ENCODE results near the gene COL5A1.

The COL5A1 gene

GRCh38 chr9:134778156-134778555, 136.6 kb downstream of the COL5A1 start:
- Histone ChIP-seq H2AFZ (ENCODE audit: low read length) (no peak overlapping the region), H3K9ac (ENCODE audit: low read length) (no peak overlapping the region), H3K4me1 (ENCODE audit: insufficient read depth, low read length, severe bottlenecking) (no peaks in the 10 kb centered on the region), H3K27me3 (ENCODE audit: insufficient read depth, low read length) (no peaks in the 10 kb centered on the region; the same call in 1 of the 2 replicates), H3K4me2 (ENCODE audit: low read length) (no peak overlapping the region), H3K9me3 (ENCODE audit: low read length) (no peaks in the 10 kb centered on the region), H3K79me2 (ENCODE audit: insufficient read depth, low read length) (no peaks in the 10 kb centered on the region), H3K36me3 (ENCODE audit: insufficient read depth, low read length) (no peaks in the 10 kb centered on the region), H3K27ac (ENCODE audit: low read depth, low read length, poor library complexity, severe bottlenecking) (no peak overlapping the region), H3K9me2 (ENCODE audit: low read depth, low read length) (no peaks in the 10 kb centered on the region), H4K20me1 (ENCODE audit: insufficient read depth, low read length) (no peaks in the 10 kb centered on the region), H3K4me3 (ENCODE audit: low read depth, low read length, poor library complexity, severe bottlenecking) (no peak overlapping the region), H3F3A (ENCODE audit: insufficient read depth, low read length) (no peaks in the 10 kb centered on the region)
- no peak for TF ChIP-seq EZH2 (IDR thresholded peaks at IDR 0.05; ENCODE audit: borderline replicate concordance, low read length)
- TF ChIP-seq CTCF (IDR thresholded peaks at IDR 0.05; ENCODE audit: low read length), result no peak

GRCh38 chr9:134778841-134779411, 137.3 kb downstream of the COL5A1 start:
- H2AFZ ChIP-seq (ENCODE audit: low read length), result no peak overlapping the region
- no peaks in the 10 kb centered on the region for H3K4me1 ChIP-seq (ENCODE audit: insufficient read depth, low read length, severe bottlenecking)
- TF ChIP-seq CTCF (IDR thresholded peaks at IDR 0.05; ENCODE audit: low read length) (peak; percentile 52), EZH2 (IDR thresholded peaks at IDR 0.05; ENCODE audit: borderline replicate concordance, low read length) (no peak)
- H3K79me2 ChIP-seq (ENCODE audit: insufficient read depth, low read length), result no peaks in the 10 kb centered on the region
- no peaks in the 10 kb centered on the region for H3K36me3 ChIP-seq (ENCODE audit: insufficient read depth, low read length)
- H3K9me3 ChIP-seq (ENCODE audit: low read length), result no peaks in the 10 kb centered on the region
- H4K20me1 ChIP-seq (ENCODE audit: insufficient read depth, low read length), result no peaks in the 10 kb centered on the region
- no peaks in the 10 kb centered on the region for H3K9me2 ChIP-seq (ENCODE audit: low read depth, low read length)
- H3K9ac ChIP-seq (ENCODE audit: low read length), result no peak overlapping the region
- H3K27me3 ChIP-seq (ENCODE audit: insufficient read depth, low read length), result no peaks in the 10 kb centered on the region; the same call in 1 of the 2 replicates
- H3K27ac ChIP-seq (ENCODE audit: low read depth, low read length, poor library complexity, severe bottlenecking), result no peak overlapping the region
- H3K4me2 ChIP-seq (ENCODE audit: low read length), result no peak overlapping the region
- no peak overlapping the region for H3K4me3 ChIP-seq (ENCODE audit: low read depth, low read length, poor library complexity, severe bottlenecking)
- H3F3A ChIP-seq (ENCODE audit: insufficient read depth, low read length), result no peaks in the 10 kb centered on the region

GRCh38 chr9:134779640-134780039, 138.0 kb downstream of the COL5A1 start:
- H3K79me2 ChIP-seq (ENCODE audit: insufficient read depth, low read length), result no peaks in the 10 kb centered on the region
- H4K20me1 ChIP-seq (ENCODE audit: insufficient read depth, low read length), result no peaks in the 10 kb centered on the region
- H3K9me2 ChIP-seq (ENCODE audit: low read depth, low read length), result no peaks in the 10 kb centered on the region
- no peaks in the 10 kb centered on the region for H3K36me3 ChIP-seq (ENCODE audit: insufficient read depth, low read length)
- H3K4me2 ChIP-seq (ENCODE audit: low read length), result no peak overlapping the region
- no peaks in the 10 kb centered on the region for H3K9me3 ChIP-seq (ENCODE audit: low read length)
- no peak overlapping the region for H3K27ac ChIP-seq (ENCODE audit: low read depth, low read length, poor library complexity, severe bottlenecking)
- H3F3A ChIP-seq (ENCODE audit: insufficient read depth, low read length), result no peaks in the 10 kb centered on the region
- TF ChIP-seq CTCF (IDR thresholded peaks at IDR 0.05; ENCODE audit: low read length) (no peak), EZH2 (IDR thresholded peaks at IDR 0.05; ENCODE audit: borderline replicate concordance, low read length) (no peak)
- H3K27me3 ChIP-seq (ENCODE audit: insufficient read depth, low read length), result no peaks in the 10 kb centered on the region; the same call in 1 of the 2 replicates
- H3K4me3 ChIP-seq (ENCODE audit: low read depth, low read length, poor library complexity, severe bottlenecking), result no peak overlapping the region
- H3K4me1 ChIP-seq (ENCODE audit: insufficient read depth, low read length, severe bottlenecking), result no peaks in the 10 kb centered on the region
- H2AFZ ChIP-seq (ENCODE audit: low read length), result no peak overlapping the region
- no peak overlapping the region for H3K9ac ChIP-seq (ENCODE audit: low read length)

Measured in OCI-LY1 (cell line).